Mesodermal cell (in vitro differentiated cells): ENCODE data around the gene CNOT6.

ENCODE experiments used
- H3K27ac ChIP-seq: 2 replicates; pipeline ENCODE4 v1.7.0; 2013; ENCODE audit warnings: mild to moderate bottlenecking, low read depth, low read length, moderate library complexity; ENCODE audit not compliant: severe bottlenecking
- H3K36me3 ChIP-seq: 2 replicates; pipeline ENCODE4 v1.7.1; 2013; ENCODE audit warnings: mild to moderate bottlenecking, low read length, moderate library complexity; ENCODE audit not compliant: control insufficient read depth, insufficient read depth
- H3K4me1 ChIP-seq: one replicate; pipeline ENCODE4 v1.7.1; 2013; ENCODE audit warnings: mild to moderate bottlenecking, low read length; ENCODE audit not compliant: insufficient read depth, control insufficient read depth, poor library complexity, severe bottlenecking
- H3K4me3 ChIP-seq: 2 replicates; pipeline ENCODE4 v1.7.0; 2013; ENCODE audit warnings: low read length, control low read depth, mild to moderate bottlenecking; ENCODE audit not compliant: insufficient read depth, poor library complexity, severe bottlenecking; ENCODE audit errors: extremely low read depth
- H3K9me3 ChIP-seq: 2 replicates; pipeline ENCODE4 v1.7.1; 2013; ENCODE audit warnings: mild to moderate bottlenecking, low read length, moderate library complexity; ENCODE audit not compliant: control insufficient read depth
- WGBS, 2 experiments: methylation state at CpG; one replicate each; pipeline ENCODE4 v1.1.5; 2013; ENCODE audit warnings: missing lambda C conversion rate in 2 of 2; ENCODE audit not compliant: insufficient coverage in 2 of 2; 5-methylcytosine and 5-hydroxymethylcytosine counted together

CNOT6 gene

GRCh38 chr5:180622910-180623309 is 128.7 kb downstream of the CNOT6 start:
- no peaks in the 10 kb centered on the region for H3K36me3 ChIP-seq
- no peaks in the 10 kb centered on the region for H3K9me3 ChIP-seq
- no peak overlapping the region for H3K27ac ChIP-seq
- H3K4me1 ChIP-seq: no peaks in the 10 kb centered on the region
- H3K4me3 ChIP-seq: no peak overlapping the region
- 95 to 96% methylated on average over 3 to 4 of the region's 6 CpGs for WGBS, 2 experiments

- Histone ChIP-seq H3K4me3 (no peak overlapping the region), H3K4me1 (no peaks in the 10 kb centered on the region), H3K36me3 (no peaks in the 10 kb centered on the region), H3K27ac (no peak overlapping the region), H3K9me3 (no peaks in the 10 kb centered on the region)
- 92 to 95% methylated on average over 10 of the region's 10 CpGs for WGBS, 2 experiments
Observed at GRCh38 chr5:180623411-180623834, 129.2 kb downstream of the CNOT6 start.

GRCh38 chr5:180623844-180624243 is 129.7 kb downstream of the CNOT6 start:
- no peak overlapping the region for H3K4me3 ChIP-seq
- WGBS, 2 experiments: 93 to 97% methylated on average over 11 of the region's 15 CpGs
- no peak overlapping the region for H3K27ac ChIP-seq
- no peaks in the 10 kb centered on the region for H3K36me3 ChIP-seq
- H3K9me3 ChIP-seq: no peaks in the 10 kb centered on the region
- no peaks in the 10 kb centered on the region for H3K4me1 ChIP-seq

GRCh38 chr5:180624587-180624986 is 130.4 kb downstream of the CNOT6 start:
- Histone ChIP-seq H3K4me1 (no peaks in the 10 kb centered on the region), H3K9me3 (no peaks in the 10 kb centered on the region), H3K36me3 (no peaks in the 10 kb centered on the region), H3K4me3 (no peak overlapping the region), H3K27ac (no peak overlapping the region)
- WGBS, 2 experiments: 82 to 92% methylated on average over 3 to 4 of the region's 5 CpGs

- no peak overlapping the region for H3K4me3 ChIP-seq
- no peaks in the 10 kb centered on the region for H3K9me3 ChIP-seq
- H3K27ac ChIP-seq: no peak overlapping the region
- no peaks in the 10 kb centered on the region for H3K4me1 ChIP-seq
- 92 to 95% methylated on average over 5 to 10 of the region's 10 CpGs for WGBS, 2 experiments
- no peaks in the 10 kb centered on the region for H3K36me3 ChIP-seq
Observed at GRCh38 chr5:180625125-180625790, 131.1 kb downstream of the CNOT6 start.

GRCh38 chr5:180625791-180626660 is 131.8 kb downstream of the CNOT6 start:
- H3K4me1 ChIP-seq: no peaks in the 10 kb centered on the region
- WGBS, 2 experiments: 92 to 94% methylated on average over 21 to 23 of the region's 25 CpGs
- H3K4me3 ChIP-seq: no peak overlapping the region
- H3K36me3 ChIP-seq: no peaks in the 10 kb centered on the region
- no peak overlapping the region for H3K27ac ChIP-seq
- H3K9me3 ChIP-seq: no peaks in the 10 kb centered on the region

- no peak overlapping the region for H3K4me3 ChIP-seq
- H3K27ac ChIP-seq: no peak overlapping the region
- H3K9me3 ChIP-seq: no peaks in the 10 kb centered on the region
- WGBS, 2 experiments: 86 to 89% methylated on average over 15 of the region's 15 CpGs
- no peaks in the 10 kb centered on the region for H3K36me3 ChIP-seq
- H3K4me1 ChIP-seq: no peaks in the 10 kb centered on the region
Observed at GRCh38 chr5:180626661-180627385, 132.6 kb downstream of the CNOT6 start.

- Histone ChIP-seq H3K4me1 (peaks cover 4% of the 10 kb centered on the region), H3K27ac (no peak overlapping the region), H3K9me3 (no peaks in the 10 kb centered on the region), H3K36me3 (no peaks in the 10 kb centered on the region), H3K4me3 (no peak overlapping the region)
- 96 to 98% methylated on average over 11 to 12 of the region's 12 CpGs for WGBS, 2 experiments
Observed at GRCh38 chr5:180627386-180628120, 133.4 kb downstream of the CNOT6 start.
